NCI-H1930 (cell line): ENCODE results near the gene TSPOAP1.

ENCODE experiments used
- DNase-seq, 2 experiments: peaks; one replicate each; lab custom pipeline; 2025; lab: John Stamatoyannopoulos, UW

TSPOAP1 gene

GRCh38 chr17:58328195-58329034 is at the start of gene TSPOAP1:
Gene TSPOAP1, minus strand, starts transcription at chr17:58328795. Its CDS starts 875 bp downstream, at chr17:58327920.
- no peak for DNase-seq

GRCh38 chr17:58377661-58378060 is 49.1 kb upstream of the TSPOAP1 start:
- DNase-seq, result no peak

- no peak for DNase-seq
Observed at GRCh38 chr17:58377093-58377601, 48.6 kb upstream of the TSPOAP1 start.

GRCh38 chr17:58376472-58377000 is 47.9 kb upstream of the TSPOAP1 start:
- DNase-seq, result no peak

- no peak for DNase-seq
Observed at GRCh38 chr17:58375811-58376210, 47.2 kb upstream of the TSPOAP1 start.

GRCh38 chr17:58375256-58375655 is 46.7 kb upstream of the TSPOAP1 start:
- DNase-seq, result no peak

GRCh38 chr17:58373923-58374322 is 45.3 kb upstream of the TSPOAP1 start:
- no peak for DNase-seq

GRCh38 chr17:58373003-58373402 is 44.4 kb upstream of the TSPOAP1 start:
- no peak for DNase-seq

- no peak for DNase-seq
Observed at GRCh38 chr17:58371300-58371950, 42.8 kb upstream of the TSPOAP1 start.

GRCh38 chr17:58370716-58371115 is 42.1 kb upstream of the TSPOAP1 start:
- no peak for DNase-seq

GRCh38 chr17:58370309-58370708 is 41.7 kb upstream of the TSPOAP1 start:
- no peak for DNase-seq

GRCh38 chr17:58369214-58370031 is 40.8 kb upstream of the TSPOAP1 start:
- DNase-seq, result no peak

GRCh38 chr17:58368860-58369213 is 40.2 kb upstream of the TSPOAP1 start:
- DNase-seq, result no peak

- DNase-seq, result no peak
Observed at GRCh38 chr17:58367461-58367860, 38.9 kb upstream of the TSPOAP1 start.

GRCh38 chr17:58365980-58366595 is 37.5 kb upstream of the TSPOAP1 start:
- no peak for DNase-seq

GRCh38 chr17:58365185-58365979 is 36.8 kb upstream of the TSPOAP1 start:
- no peak for DNase-seq

GRCh38 chr17:58364270-58364942 is 35.8 kb upstream of the TSPOAP1 start:
- no peak for DNase-seq

GRCh38 chr17:58363457-58364185 is 35.0 kb upstream of the TSPOAP1 start:
- DNase-seq, result no peak

GRCh38 chr17:58362368-58363014 is 33.9 kb upstream of the TSPOAP1 start:
- no peak for DNase-seq
